Measurements from ENCODE around the gene PEAK1. TPM values are rescaled to one million over a fixed set of nuclear protein-coding genes. Genes with fewer than 3 reads are reported as not detected.
A peak's percentile ranks its signal among the peaks of the same experiment; 100 is the strongest.

Gene PEAK1
- polyA plus RNA-seq, 2 of the 4 experiments (the other 2 are of a cell fraction): 7.5 to 13.7 TPM

DNA sequence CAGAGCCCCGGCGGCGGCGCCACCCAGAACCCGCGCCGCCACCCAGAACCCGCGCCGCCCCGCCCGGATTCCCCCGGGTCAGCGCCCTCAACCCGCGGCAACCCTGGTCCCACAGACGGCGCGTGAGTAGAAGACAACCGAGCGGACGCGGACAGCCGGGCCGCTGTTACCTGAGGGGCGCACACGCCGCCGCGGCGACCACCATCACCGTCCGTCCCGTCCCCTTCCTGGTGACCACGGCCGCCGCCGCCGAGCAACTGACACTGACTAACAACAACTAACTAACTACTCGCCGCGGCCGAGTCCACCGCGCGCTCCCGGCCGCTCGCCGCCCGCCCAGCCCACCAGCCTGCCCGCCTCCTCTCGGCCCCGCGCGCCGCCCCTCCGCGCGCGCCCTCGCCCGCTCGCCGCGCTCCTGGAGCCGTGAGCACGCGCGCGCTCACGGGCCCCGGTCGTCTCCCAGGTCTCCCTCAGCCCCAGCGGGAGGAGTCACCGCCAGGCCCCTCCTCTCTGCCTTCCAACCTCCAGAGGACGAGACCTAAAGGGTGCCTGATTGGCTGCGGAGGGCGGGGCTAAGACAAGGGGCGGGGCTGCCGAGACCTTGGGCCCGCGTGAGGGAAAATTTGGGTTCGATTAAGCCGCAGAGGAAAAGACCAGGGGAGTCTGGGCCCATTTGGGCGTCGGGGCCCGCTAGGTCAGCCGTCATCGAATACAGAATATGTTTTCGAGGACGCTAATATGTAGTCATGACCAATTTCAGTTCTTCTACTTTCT lies at the start of gene PEAK1 (continued):
- TF ChIP-seq, protein P1, sequence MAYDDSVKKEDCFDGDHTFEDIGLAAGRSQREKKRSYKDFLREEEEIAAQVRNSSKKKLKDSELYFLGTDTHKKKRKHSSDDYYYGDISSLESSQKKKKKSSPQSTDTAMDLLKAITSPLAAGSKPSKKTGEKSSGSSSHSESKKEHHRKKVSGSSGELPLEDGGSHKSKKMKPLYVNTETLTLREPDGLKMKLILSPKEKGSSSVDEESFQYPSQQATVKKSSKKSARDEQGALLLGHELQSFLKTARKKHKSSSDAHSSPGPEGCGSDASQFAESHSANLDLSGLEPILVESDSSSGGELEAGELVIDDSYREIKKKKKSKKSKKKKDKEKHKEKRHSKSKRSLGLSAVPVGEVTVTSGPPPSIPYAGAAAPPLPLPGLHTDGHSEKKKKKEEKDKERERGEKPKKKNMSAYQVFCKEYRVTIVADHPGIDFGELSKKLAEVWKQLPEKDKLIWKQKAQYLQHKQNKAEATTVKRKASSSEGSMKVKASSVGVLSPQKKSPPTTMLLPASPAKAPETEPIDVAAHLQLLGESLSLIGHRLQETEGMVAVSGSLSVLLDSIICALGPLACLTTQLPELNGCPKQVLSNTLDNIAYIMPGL (CRISPR knock-in tag; IDR thresholded peaks at IDR 0.05; ENCODE audit: borderline replicate concordance): no peak
- TF ChIP-seq EP300 (IDR thresholded peaks at IDR 0.05) (no peak), JUNB (IDR thresholded peaks at IDR 0.05) (no peak), ZC3H11A (IDR thresholded peaks at IDR 0.05) (no peak), CBX8 (IDR thresholded peaks at IDR 0.05) (no peak), HOXB5 (CRISPR knock-in tag; IDR thresholded peaks at IDR 0.05) (no peak), TP53 (CRISPR knock-in tag; IDR thresholded peaks at IDR 0.05) (no peak), POLR2AphosphoS2 (conservative IDR thresholded peaks at IDR 0.05; ENCODE audit: low read length) (no peak), RAD21 (conservative IDR thresholded peaks at IDR 0.05 in 1 of 2, IDR thresholded peaks at IDR 0.05 in 1 of 2) (no peak; a peak in 1 of 5 replicates), KDM1A (IDR thresholded peaks at IDR 0.05; ENCODE audit: low read depth) (no peak), ZFP36 (IDR thresholded peaks at IDR 0.05; ENCODE audit: borderline replicate concordance, partially characterized antibody) (no peak), CHD4 (IDR thresholded peaks at IDR 0.05; ENCODE audit: borderline replicate concordance) (no peak), FOXS1 (CRISPR knock-in tag; IDR thresholded peaks at IDR 0.05) (no peak), PHF8 (IDR thresholded peaks at IDR 0.05; ENCODE audit: borderline replicate concordance, low read depth) (peak; percentile 15; the same call in 1 of the 2 replicates), NR3C1 (IDR thresholded peaks at IDR 0.05) (no peak), ESRRA (IDR thresholded peaks at IDR 0.05; ENCODE audit: borderline replicate concordance, low read length) (no peak), SMC3 (IDR thresholded peaks at IDR 0.05) (peak; percentile 3; the same call in 1 of the 3 replicates), RFX5 (IDR thresholded peaks at IDR 0.05) (no peak), RCOR1 (IDR thresholded peaks at IDR 0.05; ENCODE audit: low read depth, low read length) (no peak), MYC (IDR thresholded peaks at IDR 0.05; ENCODE audit: borderline replicate concordance, low read length) (0 out of 2 replicates have a peak, but pooled peaks have one; percentile 35), MAFK (IDR thresholded peaks at IDR 0.05; ENCODE audit: partially characterized antibody) (no peak), NFE2L2 (conservative IDR thresholded peaks at IDR 0.05; ENCODE audit: low read length) (no peak), POLR2A (IDR thresholded peaks at IDR 0.05; ENCODE audit: low read length) (peak; percentile 94)
- TF ChIP-seq, protein P2, sequence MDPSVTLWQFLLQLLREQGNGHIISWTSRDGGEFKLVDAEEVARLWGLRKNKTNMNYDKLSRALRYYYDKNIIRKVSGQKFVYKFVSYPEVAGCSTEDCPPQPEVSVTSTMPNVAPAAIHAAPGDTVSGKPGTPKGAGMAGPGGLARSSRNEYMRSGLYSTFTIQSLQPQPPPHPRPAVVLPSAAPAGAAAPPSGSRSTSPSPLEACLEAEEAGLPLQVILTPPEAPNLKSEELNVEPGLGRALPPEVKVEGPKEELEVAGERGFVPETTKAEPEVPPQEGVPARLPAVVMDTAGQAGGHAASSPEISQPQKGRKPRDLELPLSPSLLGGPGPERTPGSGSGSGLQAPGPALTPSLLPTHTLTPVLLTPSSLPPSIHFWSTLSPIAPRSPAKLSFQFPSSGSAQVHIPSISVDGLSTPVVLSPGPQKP (IDR thresholded peaks at IDR 0.05; ENCODE audit: low read depth, low read length): no peak
- TF ChIP-seq, protein P3, sequence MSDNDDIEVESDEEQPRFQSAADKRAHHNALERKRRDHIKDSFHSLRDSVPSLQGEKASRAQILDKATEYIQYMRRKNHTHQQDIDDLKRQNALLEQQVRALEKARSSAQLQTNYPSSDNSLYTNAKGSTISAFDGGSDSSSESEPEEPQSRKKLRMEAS (IDR thresholded peaks at IDR 0.05): 0 out of 2 replicates have a peak, but pooled peaks have one; percentile 1

DNA sequence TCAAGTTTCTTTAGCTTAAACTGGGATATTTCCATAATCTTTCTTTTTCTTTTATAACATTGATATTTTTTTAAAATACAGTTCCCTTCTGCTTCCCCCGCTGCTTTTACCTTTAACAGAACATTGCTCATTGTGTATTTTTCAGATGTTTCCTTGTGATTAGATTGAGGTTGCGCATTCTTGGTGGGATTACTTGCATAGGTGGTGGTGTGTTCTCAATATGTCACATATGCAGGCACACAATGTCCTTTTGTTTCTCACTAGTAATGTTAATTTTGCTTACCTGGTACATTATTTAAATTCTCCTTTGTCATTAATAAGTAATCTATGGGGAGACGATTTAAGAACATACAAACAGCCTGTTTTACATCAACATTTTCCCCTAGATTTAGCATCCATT lies 49.0 kb upstream of the PEAK1 start:
- FAIRE-seq (no peak), DNase-seq (ENCODE audit: low read depth in 1 of 2, low spot score in 1 of 2) (no peak), ATAC-seq (no peak)
- WGBS (ENCODE audit: missing lambda C conversion rate): 84% methylated on average over 3 of the region's 3 CpGs
- no peak overlapping the region for H3K27ac ChIP-seq
- H3K4me3 ChIP-seq: no peak overlapping the region
- ChIA-PET POLR2A (no interaction called here), CTCF (interaction anchor here (1.1 kb wide), 1 partner anchor 74 kb away, joined by 3 read pairs; no protein-coding TSS in a partner anchor)
- TF ChIP-seq NR3C1 (IDR thresholded peaks at IDR 0.05) (no peak), SMC3 (IDR thresholded peaks at IDR 0.05) (no peak), EHMT2 (IDR thresholded peaks at IDR 0.05; ENCODE audit: low read depth) (no peak), MAZ (IDR thresholded peaks at IDR 0.05; ENCODE audit: borderline replicate concordance, low read depth, low read length) (no peak), ZNF302 (CRISPR knock-in tag; IDR thresholded peaks at IDR 0.05) (no peak), FOSB (CRISPR knock-in tag; IDR thresholded peaks at IDR 0.05) (no peak), CHD2 (IDR thresholded peaks at IDR 0.05; ENCODE audit: low read length, partially characterized antibody) (no peak), HOXA7 (CRISPR knock-in tag; IDR thresholded peaks at IDR 0.05) (no peak), RCOR1 (IDR thresholded peaks at IDR 0.05; ENCODE audit: low read depth, low read length) (no peak), SREBF2 (IDR thresholded peaks at IDR 0.05) (no peak), PHF8 (IDR thresholded peaks at IDR 0.05; ENCODE audit: borderline replicate concordance, low read depth) (no peak), CEBPB (IDR thresholded peaks at IDR 0.05) (no peak), TFCP2L1 (CRISPR knock-in tag; IDR thresholded peaks at IDR 0.05) (no peak), RFX5 (IDR thresholded peaks at IDR 0.05) (no peak), CBX8 (IDR thresholded peaks at IDR 0.05) (no peak)
- peaks cover 11% of the 10 kb centered on the region for H3K4me1 ChIP-seq
- H3K9me3 ChIP-seq: no peaks in the 10 kb centered on the region
- H3K4me2 ChIP-seq: no peak overlapping the region

All from A549 (cell line).